ENCODE measurements around the gene CDHR4.
"Not testable (repeated sequence)": the region's sequence is repeated elsewhere in the genome, so short reads cannot be mapped to it uniquely, and the experiment has no call there.

The CDHR4 gene, protein sequence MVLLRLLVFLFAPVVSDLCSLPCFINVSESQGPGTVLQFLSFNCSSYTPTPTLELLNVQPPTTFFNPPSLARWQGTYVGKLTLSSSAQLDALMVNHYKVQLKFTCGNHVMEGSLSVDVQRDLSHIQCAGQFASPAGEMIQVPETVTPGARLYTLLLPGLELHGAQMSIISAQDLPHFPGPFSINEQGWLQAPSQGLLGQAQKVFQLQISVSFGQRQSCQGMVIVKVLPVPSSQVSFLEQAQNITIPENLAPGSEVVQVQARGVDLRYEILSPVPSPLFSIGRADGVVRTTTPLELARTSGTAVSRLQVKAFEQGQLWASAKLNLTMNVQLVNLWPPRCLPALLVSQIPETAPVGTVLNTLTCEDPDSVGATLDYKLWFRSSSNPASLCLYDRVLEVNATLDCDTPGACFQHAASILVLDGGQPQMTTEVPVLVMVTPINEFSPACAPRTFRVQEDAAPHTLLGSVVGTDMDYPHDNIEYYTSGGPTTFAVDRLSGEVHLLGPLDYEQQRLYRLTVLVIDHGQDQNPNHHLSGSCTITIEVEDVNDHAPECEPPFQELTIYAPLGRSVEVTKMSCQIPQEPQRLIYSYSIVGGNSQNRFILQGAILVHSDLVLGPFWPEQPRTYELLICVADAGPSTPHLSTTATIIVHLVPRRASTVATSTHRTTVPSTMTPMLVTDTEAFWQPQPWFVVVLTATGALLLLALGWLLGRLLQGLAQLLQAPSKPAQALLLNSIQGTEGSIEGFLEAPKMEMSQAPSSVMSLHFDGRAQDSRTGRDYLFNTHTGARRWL

DNA sequence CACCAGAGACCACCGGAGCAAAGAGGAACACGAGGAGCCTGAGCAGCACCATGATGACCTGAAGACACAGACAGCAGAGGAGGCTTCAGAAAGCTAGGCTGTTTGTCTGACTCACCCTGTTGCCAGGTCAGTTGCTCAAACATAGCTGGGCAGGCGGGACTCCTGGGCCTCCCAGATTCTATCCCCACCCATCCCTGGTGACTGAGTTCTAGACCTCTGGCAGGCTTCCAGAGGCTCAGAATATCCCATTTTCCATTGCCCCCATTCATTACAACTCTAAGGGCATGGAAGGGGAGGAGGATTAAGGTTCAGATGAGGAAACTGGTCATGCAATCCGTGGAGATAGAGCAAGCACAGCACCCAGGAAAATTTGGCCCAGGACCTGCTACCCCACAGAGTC, at the start of gene CDHR4:
Gene CDHR4 (minus strand): TSS at position 113 of the 400 bp plus-strand sequence. CDS start 61 bp downstream, at position 52.
- DNase-seq, result peak in 2 of 3 donors; percentile 24 to 28

- DNase-seq, result no peak
Measured at GRCh38 chr3:49845694-49846093, 46.0 kb upstream of the CDHR4 start.

- DNase-seq, result no peak
Measured at GRCh38 chr3:49844464-49845183, 45.0 kb upstream of the CDHR4 start.

DNA sequence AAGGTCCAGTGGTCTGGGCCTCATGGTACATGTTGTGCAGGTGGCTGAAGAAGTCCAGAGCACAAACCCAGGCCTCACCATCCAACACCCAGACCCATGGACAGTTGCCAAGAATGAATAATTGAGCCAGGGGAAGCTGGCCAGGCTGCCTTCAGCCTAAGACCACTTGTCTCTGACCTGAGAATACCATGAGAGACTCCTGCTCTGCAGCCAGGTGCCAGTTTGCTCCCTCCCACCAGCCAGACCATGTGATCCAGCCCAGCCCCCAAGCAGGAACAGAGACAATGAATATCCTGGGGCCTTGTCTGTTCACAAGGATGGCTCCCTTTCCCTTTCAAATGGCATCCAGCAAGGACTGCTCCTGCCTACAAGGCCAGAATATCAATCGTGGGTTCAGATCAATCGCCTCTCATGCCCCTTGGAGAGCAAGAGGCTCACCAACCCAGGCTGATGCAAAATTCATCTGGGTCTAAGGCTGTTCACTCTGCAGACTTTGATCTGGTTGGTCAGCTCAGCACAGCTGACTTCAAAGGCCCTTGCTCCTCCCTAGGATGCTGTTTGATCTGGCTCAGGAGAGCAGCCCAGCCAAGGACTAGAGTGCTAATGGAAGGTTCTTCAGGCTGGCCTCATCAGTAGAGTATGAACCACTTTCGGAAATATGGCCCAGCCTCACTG, 43.3 kb upstream of the CDHR4 start:
- DNase-seq, result no peak

DNA sequence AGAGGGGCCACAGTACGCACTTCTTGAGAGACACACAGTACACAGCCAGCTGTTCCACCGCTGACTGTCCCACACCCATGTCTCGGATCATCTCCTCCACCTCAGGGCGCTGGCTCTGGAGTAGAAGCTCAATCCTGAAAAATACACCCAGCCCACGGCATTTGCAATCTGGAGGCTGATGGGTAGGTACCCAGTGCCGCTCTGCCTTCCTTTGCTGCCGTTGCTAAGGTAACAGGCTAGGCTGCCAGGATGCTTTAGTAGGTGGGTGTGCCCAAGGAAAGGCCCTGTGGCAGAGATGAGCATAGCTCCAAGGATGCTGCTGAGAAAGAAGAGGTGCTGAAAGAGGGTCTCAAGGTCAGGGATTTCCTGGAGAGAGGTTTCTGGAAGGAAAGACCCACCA, 42.1 kb upstream of the CDHR4 start:
- DNase-seq, result no peak

DNA sequence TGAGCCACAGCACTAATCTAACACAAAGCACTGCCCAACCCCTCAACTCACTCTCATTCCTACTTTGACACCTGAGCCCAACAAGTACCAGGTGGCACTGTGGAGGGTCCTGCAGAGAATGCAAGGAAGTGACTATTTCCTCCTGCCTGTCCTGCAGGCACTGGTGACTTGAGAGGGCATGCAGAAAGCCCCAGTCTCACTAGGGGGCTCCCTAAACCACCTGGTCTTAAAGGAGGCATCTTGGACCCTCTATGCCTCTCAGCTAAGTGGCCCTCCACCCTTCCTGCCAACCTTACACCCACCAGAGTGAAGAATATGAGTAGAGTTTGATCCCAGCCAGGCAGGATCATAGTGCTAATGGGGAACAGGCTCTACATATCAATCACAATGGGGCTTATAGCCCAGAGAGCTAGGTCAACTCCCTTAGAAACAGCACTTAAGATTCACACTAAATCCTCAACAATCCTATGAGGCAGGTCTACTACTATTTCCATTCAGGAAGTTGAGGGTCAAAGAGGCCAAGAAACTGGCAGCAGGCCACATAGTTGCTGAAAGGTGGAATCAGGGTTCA, 41.5 kb upstream of the CDHR4 start:
- DNase-seq, result peak in 1 of 3 donors; percentile 10

GRCh38 chr3:49840388-49840787, 40.7 kb upstream of the CDHR4 start:
- no peak for DNase-seq

- peak; percentile 86 to 91 (median 91) for DNase-seq
Measured at GRCh38 chr3:49839193-49839809, 39.6 kb upstream of the CDHR4 start.

- DNase-seq, result no peak
Measured at GRCh38 chr3:49831341-49831740, 31.7 kb upstream of the CDHR4 start.

DNA sequence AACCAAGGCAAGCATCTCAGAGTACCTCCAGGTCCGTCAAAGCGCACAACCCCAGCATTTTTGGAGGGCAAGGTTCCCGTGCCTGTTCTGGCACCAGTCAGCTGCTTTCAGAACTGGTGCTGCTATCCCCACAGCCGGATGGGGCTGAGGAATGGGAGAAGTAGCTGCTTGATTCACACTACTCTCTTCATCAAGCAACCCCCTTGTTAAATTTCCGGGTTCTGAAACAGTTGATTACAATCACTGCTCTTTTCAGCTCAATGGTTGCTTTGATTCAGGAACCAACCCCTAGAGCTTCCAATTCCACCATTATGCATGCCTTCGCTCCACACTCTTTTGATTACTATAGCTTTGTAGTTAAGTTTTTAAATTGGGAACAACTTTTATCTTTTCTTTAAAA, 26.3 kb upstream of the CDHR4 start:
- no peak for DNase-seq

DNA sequence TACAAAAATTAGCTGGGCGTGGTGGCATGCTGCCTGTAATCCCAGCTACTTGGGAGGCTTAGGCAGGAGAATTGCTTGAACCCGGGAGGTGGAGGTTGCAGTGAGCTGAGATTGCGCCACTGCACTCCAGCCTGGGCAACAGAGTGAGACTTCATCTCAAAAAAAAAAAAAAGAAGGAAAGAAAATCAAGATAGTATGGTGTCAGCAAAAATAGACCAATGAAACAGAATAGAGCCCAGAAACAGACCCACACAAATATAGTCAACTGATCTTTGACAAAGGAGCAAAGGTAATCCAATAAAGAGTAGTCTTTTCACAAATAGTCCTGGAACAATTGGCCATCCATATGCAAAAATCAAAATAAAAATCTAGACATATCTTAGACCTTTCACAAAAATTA, 23.5 kb upstream of the CDHR4 start:
- DNase-seq, result not testable (repeated sequence)

GRCh38 chr3:49813497-49814174, 14.0 kb upstream of the CDHR4 start, which contains the start of gene UBA7:
UBA7 (minus strand) TSS chr3:49813953; CDS start chr3:49813787, 166 bp downstream.
- peak; percentile 77 to 88 (median 85) for DNase-seq

- peak in 1 of 3 donors; percentile 9 for DNase-seq
Measured at GRCh38 chr3:49812916-49813496, 13.3 kb upstream of the CDHR4 start.

GRCh38 chr3:49807431-49808114, 7.9 kb upstream of the CDHR4 start:
- DNase-seq, result no peak

GRCh38 chr3:49806850-49807249, 7.2 kb upstream of the CDHR4 start:
- DNase-seq, result no peak

- peak; percentile 36 to 53 (median 46) for DNase-seq
Measured at GRCh38 chr3:49805897-49806701, 6.4 kb upstream of the CDHR4 start.

GRCh38 chr3:49805367-49805782, 5.7 kb upstream of the CDHR4 start:
- DNase-seq, result peak in 1 of 3 donors; percentile 13

GRCh38 chr3:49804141-49805041, 4.7 kb upstream of the CDHR4 start:
- peak; percentile 24 to 39 (median 30) for DNase-seq

All from suppressor macrophage treated with lipopolysaccharide for 1 hour (primary cell).